ENCODE measurements around the gene GMIP.

DNA sequence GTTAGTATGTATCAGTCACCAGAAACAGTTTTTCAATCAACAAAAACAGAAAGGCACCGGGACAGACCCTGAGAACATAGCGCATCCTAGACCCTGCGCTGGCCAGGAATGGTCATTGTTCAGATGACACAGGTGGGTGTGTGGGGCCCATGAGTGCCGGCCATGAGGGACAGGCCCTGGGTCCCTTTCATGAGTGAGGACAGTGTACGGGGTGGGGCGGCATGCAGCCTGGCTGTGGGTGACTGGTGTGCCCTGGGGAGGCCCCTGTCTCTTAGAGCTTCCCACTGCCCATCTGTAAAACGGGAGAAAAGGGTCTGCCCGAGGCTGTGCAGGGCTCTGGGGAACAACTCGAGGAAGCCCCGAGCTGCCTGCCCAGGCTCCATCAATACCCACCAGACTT, 50.8 kb downstream of the GMIP start:
- TF ChIP-seq, protein P1, sequence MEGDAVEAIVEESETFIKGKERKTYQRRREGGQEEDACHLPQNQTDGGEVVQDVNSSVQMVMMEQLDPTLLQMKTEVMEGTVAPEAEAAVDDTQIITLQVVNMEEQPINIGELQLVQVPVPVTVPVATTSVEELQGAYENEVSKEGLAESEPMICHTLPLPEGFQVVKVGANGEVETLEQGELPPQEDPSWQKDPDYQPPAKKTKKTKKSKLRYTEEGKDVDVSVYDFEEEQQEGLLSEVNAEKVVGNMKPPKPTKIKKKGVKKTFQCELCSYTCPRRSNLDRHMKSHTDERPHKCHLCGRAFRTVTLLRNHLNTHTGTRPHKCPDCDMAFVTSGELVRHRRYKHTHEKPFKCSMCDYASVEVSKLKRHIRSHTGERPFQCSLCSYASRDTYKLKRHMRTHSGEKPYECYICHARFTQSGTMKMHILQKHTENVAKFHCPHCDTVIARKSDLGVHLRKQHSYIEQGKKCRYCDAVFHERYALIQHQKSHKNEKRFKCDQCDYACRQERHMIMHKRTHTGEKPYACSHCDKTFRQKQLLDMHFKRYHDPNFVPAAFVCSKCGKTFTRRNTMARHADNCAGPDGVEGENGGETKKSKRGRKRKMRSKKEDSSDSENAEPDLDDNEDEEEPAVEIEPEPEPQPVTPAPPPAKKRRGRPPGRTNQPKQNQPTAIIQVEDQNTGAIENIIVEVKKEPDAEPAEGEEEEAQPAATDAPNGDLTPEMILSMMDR (conservative IDR thresholded peaks at IDR 0.05; ENCODE audit: low read length), result no peak
- no peak for TF ChIP-seq EZH2phosphoT487 (IDR thresholded peaks at IDR 0.05; ENCODE audit: borderline replicate concordance, low read depth, low read length)

Measured in OCI-LY7 (cell line).